ENCODE measurements around the gene CLK3.
"Not testable (repeated sequence)": the region's sequence is repeated elsewhere in the genome, so short reads cannot be mapped to it uniquely, and the experiment has no call there.

CLK3 gene

DNA sequence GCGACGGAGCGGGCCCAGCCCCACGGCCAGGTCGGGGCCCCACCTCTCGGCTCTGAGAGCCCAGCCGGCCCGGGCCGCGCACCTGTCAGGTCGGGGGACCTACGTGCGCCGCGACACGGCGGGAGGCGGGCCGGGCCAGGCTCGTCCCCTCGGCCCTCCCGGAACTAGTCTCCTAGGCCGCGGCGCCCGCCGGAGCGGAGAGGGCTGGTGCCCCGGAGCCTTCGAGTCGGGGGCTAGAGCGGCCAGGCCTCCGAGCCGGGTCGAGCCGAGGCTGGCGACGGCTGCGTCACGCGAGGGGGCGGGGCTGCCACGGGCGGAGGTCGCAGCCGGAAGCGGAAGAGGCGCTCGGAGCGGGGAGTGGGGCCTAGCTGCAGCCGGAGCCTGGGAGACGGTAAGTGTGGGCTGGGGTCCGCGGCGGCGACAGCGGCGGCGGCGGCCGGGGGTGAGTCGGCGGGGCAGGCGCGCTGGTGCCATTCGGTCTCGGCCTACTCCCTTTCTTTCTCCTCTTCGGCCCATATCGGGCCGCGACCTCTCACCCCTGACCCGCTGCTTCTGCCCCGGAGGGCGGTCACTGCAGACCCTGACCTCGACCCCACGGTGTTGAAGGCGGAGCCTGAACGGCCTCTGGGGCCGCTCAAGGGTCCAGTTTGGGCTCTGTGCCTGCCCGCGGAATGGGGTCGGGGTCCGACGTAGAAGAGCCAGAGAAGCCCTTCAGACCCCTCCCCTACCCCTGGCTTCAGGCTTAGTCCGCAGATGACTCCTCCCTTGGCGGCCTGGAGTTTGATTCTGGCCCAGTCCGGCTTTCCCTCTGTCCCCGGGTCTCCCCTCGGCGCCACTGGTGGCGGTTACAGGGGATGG lies at the start of gene CLK3:
Gene CLK3, plus strand, starts transcription at position 329 of the 858 bp plus-strand sequence. CDS start 3,361 bp downstream, outside the sequence.
- peak; percentile 90 to 96 for DNase-seq (ENCODE audit: low read depth in 2 of 2)

DNA sequence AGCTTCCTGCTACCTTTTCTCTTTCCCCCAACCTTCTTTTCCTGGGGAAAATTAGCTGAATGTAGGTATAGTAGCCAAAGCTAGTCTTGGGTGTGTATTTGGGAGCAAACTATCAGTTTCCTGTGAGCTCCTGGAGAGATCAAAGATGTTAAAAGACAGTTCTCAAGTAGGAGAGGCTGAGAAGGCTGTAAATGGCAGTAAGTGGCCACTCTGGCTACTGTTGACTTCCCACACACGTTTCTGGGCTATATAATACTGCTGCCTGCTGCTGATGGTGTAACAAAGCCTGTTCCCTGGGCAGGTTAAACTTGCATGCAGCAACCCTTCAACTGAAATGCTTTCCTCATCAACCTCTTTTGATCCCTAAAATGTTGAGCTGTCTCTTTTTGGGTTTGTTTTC lies 47.0 kb upstream of the CLK3 start:
- DNase-seq (ENCODE audit: low read depth in 2 of 2) = no peak

DNA sequence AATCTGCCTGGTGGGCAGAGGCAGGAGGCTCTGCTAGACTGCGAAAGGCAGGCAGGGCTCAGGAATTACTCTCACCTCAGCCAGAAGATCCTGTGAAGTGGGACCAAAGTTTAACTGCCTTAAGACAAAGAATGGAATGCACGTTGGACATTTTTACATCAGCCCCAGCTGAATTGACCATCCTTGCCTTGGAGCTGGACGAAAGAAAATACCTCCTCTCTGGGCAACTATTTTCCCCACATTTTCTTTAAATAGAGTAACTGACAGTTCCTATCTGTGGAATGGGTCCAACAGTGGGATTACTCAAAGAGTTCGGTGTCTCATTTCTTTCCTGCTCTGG lies 45.9 kb upstream of the CLK3 start:
- DNase-seq (ENCODE audit: low read depth in 2 of 2) = no peak

DNA sequence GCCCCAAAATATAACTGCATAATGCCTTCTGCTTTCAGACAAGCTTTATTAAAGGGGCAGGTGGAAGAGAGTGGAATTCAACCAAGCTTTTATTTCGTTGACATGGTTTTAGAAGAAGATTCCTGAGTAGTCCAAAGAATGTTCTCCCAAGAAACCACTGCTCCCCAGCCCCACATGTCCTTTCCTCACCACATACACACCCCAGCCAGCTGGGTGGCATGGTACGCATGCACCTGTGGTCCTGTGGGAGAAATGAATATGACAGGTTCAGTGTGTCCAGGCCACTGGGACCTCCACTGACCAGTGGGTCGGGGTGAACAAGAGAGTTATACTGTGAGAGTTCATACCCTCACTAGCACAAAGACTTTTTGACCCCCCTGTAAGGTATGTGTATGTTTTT lies 44.4 kb upstream of the CLK3 start:
- no peak for DNase-seq (ENCODE audit: low read depth in 2 of 2)

DNA sequence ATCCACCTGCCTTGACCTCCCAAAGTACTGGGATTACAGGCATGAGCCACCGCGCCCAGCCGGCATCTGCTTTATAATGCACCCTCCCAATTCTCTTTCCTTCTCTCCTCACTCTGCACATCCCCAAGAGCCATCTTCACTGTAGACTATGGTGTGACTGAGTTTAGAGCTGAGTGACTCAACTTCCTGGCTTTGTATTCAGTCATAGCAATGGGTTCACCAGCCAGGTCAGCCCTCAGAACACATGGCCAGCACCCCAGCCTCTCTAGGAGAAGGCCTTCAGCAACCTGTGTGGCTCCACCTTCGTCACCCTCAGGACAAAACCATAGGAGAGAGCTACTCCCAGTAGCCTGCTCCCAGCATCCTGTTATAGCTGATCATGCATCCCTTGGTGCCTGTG lies 41.6 kb upstream of the CLK3 start:
- DNase-seq (ENCODE audit: low read depth in 2 of 2) = no peak

DNA sequence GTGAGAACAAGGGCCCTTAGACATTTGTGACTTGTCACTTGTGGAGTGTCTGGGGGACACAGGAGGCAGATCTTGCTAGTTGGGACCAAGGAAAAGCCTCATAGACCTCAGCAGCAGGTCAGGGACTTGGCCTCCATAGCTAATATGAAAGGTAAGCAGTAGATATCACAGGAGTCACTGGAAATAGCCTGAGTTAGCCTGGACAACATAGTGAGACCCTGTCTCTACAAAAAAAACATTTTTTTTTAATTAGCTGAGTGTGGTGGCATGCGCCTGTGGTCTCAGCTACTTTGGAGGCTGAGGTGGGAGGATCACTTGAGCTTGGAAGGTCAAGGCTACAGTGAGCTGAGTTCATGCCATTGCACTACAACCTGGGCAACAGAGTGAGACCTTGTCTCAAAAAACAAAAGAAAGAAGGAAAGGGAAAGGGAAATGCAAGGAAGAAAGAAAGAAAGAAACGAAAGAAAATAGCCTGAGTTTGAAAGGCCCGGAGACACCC lies 37.1 kb upstream of the CLK3 start:
- DNase-seq (ENCODE audit: low read depth in 2 of 2) = no peak

DNA sequence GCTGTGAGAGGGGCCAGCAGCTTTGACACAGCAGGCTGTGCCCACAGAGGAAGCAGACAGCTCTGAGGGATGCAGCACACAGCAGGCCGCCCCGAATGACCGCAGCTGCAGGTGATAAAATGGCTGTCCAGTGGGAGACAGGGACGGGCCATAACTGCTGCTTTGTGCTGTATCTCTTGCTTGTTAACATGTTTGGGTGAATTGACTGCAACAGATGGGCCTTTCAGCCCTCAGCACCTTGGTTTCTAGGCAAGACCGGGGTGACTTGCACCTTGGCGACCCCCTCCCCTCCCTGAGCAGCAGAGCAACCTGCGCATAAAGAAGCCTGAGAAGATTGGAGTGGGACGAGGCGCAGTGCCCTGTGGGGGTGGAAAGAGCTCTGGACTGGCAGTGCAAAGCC lies 36.6 kb upstream of the CLK3 start:
- no peak for DNase-seq (ENCODE audit: low read depth in 2 of 2)

DNA sequence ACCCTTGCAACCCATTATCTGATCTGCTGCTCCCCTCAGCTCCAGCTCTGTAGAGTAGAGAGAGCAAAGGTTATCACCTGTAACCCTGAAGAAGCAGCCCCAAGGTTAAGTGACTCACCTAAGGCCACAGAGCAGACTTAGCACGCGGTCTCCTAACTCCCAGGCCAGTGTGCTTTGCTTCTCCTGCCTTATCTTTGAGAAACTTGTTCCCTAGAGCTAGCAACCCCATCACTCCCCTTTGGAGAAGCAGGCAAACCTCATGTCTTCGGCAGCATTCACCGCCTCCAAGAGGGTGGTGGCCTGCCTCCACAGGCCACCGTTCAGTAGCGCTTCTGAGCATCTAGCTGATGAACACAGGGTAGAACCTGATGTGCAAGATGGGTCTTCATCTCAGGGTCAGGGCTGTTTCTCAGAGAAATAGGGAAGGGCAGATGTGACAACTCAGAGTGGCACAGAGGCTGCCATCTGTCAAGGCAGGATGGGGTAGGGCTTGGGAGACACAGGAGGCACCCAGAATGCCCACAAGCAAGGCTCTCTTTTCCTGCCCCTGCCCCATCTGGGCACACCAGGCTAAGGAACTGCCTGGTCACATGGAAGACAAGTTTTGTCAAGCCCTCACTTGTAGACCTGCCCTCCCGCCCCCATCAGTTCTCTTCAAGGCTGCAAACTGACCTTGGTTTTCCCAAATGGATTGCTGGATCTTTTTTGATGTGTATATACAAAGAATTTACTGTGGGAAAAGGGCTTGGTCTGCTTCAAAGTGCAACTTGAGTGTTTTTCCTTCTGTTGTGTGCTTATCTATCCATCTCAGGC lies 34.9 kb upstream of the CLK3 start:
- DNase-seq (ENCODE audit: low read depth in 2 of 2) = no peak

DNA sequence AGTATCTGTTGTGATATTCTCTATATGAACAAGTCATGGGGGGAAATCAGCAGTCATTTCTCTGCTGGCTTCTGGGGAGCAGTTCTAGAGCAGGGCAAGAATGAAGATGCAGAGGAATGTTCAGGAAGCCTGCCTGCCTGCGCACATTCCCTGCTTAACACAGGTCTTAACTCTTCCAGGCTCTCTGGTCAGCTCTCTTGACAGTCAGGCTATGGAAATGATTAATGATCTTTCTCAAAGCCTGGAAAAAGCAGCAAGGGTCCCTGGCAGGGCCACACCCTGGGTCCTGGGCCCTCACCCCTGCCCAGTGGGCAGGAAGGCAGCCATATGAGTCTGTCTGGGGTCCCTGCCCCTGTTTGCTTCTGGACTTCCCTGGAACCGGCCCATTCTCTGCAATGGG lies 31.4 kb upstream of the CLK3 start:
- DNase-seq (ENCODE audit: low read depth in 2 of 2) = no peak

DNA sequence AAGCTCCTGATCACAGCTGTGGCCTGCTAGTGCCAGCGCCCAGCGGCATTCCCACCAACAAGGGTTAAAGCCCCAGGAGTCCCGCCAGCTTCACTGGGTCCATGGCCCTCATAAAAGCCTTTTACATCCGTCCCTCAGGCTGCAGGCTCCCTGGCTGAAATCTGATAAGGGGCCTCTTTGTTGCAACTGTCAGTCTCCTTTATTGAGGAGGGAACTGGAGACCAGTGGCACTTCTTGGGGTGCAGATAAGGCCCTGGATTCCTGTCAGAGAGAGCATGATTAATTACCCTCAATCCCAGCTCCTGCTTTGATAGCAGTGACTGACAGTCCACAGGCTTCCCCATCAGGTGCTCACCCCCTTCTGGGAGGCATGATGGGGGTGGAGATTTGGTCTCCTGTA lies 30.9 kb upstream of the CLK3 start:
- DNase-seq (ENCODE audit: low read depth in 2 of 2) = no peak

DNA sequence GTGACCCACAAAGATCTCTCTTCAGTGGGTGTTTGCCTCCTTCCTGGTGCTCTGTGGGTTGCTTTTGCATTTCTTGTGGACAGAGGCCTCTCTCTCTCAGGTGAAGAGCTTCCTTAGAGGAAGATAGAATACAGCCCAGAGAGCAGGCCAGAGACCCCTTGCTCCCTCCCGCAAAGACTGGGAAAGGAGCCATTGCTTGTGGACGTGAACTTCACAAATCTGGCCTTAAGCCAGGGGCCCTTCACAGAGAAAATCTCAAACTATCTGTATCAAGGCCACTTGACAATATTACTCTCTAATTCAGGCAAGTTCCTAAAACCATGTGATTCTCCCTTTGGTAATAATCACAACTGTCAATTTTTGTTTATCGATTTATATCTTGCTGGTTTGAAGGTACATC lies 30.4 kb upstream of the CLK3 start:
- no peak for DNase-seq (ENCODE audit: low read depth in 2 of 2)

DNA sequence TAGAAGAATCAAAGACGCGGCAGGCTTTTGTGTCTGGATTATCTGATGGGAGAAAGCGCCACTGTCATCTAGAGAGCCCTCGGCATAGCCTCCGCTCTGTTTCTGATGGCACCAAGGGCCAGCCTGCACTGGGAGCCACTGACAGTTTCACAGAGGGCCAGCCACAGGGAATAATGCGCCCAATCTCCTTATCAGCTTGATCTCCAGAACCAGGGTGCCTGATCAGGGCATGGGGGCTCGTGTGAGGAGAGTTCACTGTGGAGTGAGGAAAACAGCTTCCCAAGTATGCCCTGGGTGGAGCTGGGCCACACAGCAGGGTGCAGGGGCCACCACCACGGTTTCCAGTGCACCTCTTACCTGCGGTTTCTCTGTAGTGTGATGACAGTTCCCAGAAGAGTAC lies 29.8 kb upstream of the CLK3 start:
- no peak for DNase-seq (ENCODE audit: low read depth in 2 of 2)

DNA sequence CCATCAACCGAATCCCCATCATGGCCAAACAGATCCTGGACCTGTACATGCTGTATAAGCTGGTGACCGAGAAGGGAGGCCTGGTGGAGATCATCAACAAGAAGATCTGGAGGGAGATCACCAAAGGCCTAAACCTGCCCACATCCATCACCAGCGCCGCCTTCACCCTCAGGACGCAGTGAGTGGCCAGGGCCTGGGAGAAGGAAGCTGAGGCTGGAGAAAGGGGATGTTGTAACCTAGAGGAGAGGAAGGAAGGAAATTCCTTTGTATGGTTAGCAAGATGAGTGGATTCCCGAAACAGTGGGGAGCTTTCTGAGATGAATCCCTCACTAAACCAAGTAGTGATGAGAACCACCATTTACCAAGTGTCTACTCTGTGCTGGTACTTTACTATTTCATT lies 25.8 kb upstream of the CLK3 start:
- DNase-seq (ENCODE audit: low read depth in 2 of 2) = no peak

DNA sequence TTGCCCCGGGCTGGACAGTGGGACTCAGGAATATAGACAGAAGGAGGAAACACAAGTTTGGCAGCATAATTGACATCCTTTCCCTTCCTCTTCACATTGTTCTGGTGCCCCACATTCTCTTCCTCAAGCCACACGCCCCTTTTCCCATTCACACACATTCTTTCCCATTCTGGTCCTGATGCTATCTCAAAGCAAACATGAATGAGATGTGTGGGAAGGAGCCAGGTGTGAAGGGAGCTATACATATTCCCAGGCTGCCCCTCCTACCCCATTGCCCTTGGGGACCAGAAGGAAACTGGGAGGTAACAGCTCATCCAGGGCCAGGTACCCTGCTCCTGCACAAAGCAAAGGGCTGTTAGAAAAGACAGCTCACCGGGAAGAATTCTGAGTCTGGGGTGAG lies 23.4 kb upstream of the CLK3 start:
- DNase-seq (ENCODE audit: low read depth in 2 of 2) = no peak

DNA sequence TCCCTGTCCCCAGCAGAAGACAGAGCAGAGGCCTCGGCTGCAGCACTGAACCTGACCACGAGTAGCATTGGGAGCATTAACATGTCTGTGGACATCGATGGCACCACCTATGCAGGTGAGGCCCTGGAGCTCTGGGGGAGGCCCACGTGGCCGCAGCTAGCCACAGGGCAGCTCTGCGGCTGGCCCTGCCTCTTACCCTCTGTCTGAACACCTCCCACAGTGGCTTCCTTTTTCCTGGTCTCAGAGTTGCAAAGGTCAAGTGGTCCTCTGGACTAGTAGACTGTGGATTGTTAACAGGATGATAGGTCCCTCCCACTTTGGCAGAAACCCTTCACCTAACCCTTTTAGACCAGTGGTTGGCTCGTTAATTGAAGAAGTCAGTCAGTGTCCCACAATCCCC lies 22.5 kb upstream of the CLK3 start:
- DNase-seq (ENCODE audit: low read depth in 2 of 2) = no peak

DNA sequence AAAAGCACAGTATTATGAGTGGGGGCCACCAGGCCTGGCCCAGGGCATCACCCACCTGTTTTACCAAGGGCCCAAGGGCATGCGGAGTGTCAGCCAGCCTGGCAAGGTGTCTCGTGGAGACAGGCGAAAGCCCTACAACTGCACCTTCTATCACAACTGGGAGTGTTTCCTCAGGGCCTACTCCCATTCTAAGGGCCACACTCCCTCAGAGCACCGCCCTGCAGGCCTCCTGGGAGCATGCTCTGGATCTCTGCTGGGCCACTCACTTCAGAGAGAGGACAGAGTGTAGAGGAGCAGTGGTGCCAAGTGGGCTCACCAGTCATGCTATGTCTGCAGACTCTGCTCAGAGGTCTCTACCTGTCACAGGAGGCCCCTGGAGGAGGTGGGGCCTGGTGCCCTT lies 21.2 kb upstream of the CLK3 start:
- DNase-seq (ENCODE audit: low read depth in 2 of 2) = no peak

DNA sequence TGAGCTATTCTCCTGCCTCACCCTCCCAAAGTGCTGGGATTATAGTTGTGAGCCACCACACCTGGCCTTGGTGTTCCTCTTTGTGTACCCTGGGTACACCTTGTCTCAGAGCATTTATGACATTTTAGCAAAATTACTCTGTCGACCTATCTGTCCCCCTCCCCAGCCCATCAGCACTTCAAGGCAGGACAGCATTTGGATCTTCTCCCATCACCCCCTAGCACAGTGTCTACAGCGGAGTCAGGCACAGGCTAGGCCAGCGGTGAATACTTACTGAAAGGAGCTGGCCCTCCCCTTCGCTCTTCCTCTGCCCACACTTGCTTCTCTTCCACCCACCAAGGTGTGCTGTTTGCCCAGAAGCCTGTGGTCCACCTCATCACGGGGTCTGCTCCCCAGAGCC lies 20.4 kb upstream of the CLK3 start:
- DNase-seq (ENCODE audit: low read depth in 2 of 2) = no peak

DNA sequence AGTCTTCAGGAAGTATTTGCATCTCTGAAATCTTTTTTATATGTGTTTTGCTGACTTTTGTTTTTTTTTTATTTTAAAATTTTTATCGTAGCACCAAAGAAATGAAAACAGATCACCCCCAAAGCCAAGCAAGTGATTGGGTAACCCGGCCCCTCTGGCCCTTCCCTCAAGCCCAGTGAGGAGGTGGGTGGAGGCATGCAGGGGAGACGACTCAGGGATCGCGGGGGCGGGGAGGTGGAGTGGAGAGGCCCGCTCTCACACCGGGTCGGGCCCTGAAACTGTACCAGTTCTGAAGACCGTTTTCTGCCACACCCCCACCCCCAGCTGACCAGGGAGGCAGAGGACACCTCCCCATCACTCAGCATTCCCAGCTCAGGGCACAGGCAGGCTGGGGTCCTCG lies 18.9 kb upstream of the CLK3 start:
- DNase-seq (ENCODE audit: low read depth in 2 of 2) = not testable (repeated sequence)

DNA sequence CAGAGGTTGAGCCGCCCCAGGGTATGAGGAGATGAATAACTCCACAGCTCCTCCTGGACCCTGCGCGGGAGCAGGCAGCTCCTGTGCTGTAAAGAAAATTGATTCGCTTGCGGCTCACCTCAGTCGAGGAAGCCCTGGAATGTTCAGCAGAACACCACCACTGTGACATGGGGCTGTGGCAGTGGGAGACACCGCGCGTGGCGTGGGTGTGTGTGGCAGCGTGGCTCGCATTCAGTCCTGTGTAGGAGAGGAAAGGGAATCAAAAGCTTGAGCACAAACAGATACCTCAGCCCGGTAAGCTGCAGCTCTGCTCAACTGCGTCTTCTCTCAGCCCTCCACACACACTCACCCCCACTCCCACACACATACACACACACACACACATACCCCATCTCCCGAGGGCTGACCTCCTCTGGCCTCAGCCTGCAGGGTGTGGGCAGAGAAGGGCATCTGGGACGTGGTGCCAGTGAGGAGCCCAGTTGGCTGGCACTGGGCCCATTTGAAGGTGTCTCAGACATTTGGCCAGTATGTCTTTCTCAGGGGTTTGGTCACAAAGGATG lies 18.4 kb upstream of the CLK3 start:
- not testable (repeated sequence) for DNase-seq (ENCODE audit: low read depth in 2 of 2)

DNA sequence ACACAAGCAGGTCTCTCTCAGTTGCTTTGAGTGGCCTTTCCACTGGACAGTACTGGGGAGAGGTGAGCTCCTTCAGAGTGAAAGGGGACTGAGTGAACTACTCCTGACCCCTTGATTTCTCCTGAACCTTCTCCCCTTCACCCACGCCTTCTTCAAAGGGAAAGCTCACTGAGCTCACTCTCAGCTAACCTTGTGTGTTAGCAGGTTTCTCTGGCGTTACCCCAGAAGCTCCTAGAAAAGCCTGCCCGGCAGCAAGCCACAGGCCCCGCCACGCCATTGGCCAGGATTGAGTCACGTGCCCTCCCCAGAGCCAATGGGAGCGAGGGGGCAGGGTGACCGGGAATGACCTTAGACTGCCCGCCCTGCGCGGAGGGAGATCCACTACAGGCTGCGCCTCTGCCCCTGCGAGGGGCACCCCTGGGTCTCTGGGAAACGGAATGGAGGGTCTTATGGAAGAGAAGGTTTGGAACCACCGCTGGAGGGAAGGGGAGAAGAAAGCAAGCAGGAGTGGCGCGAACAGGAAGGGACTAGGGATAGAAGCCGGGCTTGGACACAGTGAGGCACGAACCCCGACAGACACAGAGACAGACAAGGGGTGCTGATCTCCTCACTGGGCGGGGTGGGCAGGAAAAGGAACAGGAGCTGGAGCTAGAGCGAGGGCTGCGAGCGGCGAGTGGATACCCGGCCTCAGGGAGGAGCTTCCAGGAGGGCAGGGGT lies 17.4 kb upstream of the CLK3 start:
- peak; percentile 66 for DNase-seq (ENCODE audit: low read depth in 2 of 2)

DNA sequence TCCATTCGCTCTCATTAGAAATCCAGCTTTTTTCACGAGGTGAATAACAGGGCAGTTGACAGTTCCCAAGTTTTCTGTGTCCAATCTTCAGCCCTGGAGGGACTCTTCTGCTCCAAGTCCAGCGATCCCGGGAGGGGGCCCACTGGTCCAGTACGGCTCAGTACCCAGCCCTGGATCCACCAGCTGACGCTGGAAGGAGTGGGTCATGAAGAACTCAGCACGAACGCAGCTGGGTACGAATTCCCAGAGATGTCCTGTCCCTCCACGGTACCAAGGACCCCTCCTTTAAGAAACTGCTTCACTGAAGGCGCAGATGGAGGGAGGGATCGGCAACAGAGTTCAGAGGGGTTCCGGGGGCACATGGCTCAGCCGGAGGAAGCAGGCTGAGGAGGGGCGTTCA lies 16.5 kb upstream of the CLK3 start:
- DNase-seq (ENCODE audit: low read depth in 2 of 2) = no peak

Measured in stimulated activated CD4-positive, alpha-beta T cell treated with anti-CD3 and anti-CD28 coated beads, Interleukin-1b, Interleukin-23, amount 100 ng/mL, for 1 hour (primary cell).